ENCODE data around the gene LCN2. TPM values are rescaled to one million over a fixed set of nuclear protein-coding genes. Genes with fewer than 3 reads are reported as not detected.
A peak's percentile ranks its signal among the peaks of the same experiment; 100 is the strongest.

Gene LCN2
- total and polyA plus RNA-seq, 10 of the 15 experiments (the other 5 are each of a cell fraction or from before 2014, with no cell fraction given): not detected

- no peak for TF ChIP-seq E2F4 (IDR thresholded peaks at IDR 0.05; ENCODE audit: low read depth, low read length)
- no peak for TF ChIP-seq CUX1 (IDR thresholded peaks at IDR 0.05; ENCODE audit: insufficient replicate concordance, low read depth, low read length)
- TF ChIP-seq KAT2A (conservative IDR thresholded peaks at IDR 0.05; ENCODE audit: control insufficient read depth, low read depth, low read length): no peak
- TF ChIP-seq RBBP5 (conservative IDR thresholded peaks at IDR 0.05): no peak
- TF ChIP-seq MYC (IDR thresholded peaks at IDR 0.05; ENCODE audit: insufficient read depth, insufficient read length, insufficient replicate concordance, low read length, severe bottlenecking): peak; percentile 80
- TF ChIP-seq ZSCAN29 (IDR thresholded peaks at IDR 0.05): no peak
- no peak for TF ChIP-seq ETV6 (conservative IDR thresholded peaks at IDR 0.05 in 1 of 2, IDR thresholded peaks at IDR 0.05 in 1 of 2; ENCODE audit: borderline replicate concordance in 1 of 2, low read depth in 1 of 2)
- no peak for TF ChIP-seq POLR2AphosphoS5 (IDR thresholded peaks at IDR 0.05; ENCODE audit: low read length)
- TF ChIP-seq TAF1 (IDR thresholded peaks at IDR 0.05; ENCODE audit: borderline replicate concordance, low read depth, low read length): peak; percentile 31; the same call in 1 of the 2 replicates
- peak; percentile 94 for TF ChIP-seq IRF5 (IDR thresholded peaks at IDR 0.05; ENCODE audit: borderline replicate concordance)
- TF ChIP-seq NFIC (IDR thresholded peaks at IDR 0.05; ENCODE audit: low read depth, low read length): peak; percentile 3; the same call in 1 of the 2 replicates
- TF ChIP-seq RFX5 (IDR thresholded peaks at IDR 0.05; ENCODE audit: low read depth, low read length): no peak
- 0 out of 2 replicates have a peak, but pooled peaks have one; percentile 63 for TF ChIP-seq MLLT1 (IDR thresholded peaks at IDR 0.05)
- TF ChIP-seq EED (IDR thresholded peaks at IDR 0.05; ENCODE audit: low read depth): no peak
- TF ChIP-seq BCL3 (IDR thresholded peaks at IDR 0.05; ENCODE audit: borderline replicate concordance, insufficient read depth, low read depth, low read length, poor library complexity, severe bottlenecking): no peak
These were observed 21.0 kb upstream of the LCN2 start (continued) for GRCh38 chr9:128127990-128128835.

Data from GM12878 (cell line).